A673 (cell line): ENCODE results near the gene IRS2. TPM values are rescaled to one million over a fixed set of nuclear protein-coding genes. Genes with fewer than 3 reads are reported as not detected.

Experiments used
- BruUV-seq: library from RNA; stranded (reverse); fragments of 400-500 nt; replicated peaks from 2 replicates; lab custom pipeline; 2021; lab: Mats Ljungman, UMichigan
- CTCF ChIA-PET: fragments of 300-600 bp; sonication (Branson Sonifier 250); formaldehyde crosslinking; loops from one replicate; lab custom pipeline; 2022; ENCODE audit warnings: antibody characterized with exemption; lab: Charles Lee
- POLR2A ChIA-PET: fragments of 300-600 bp; sonication (Branson Sonifier 250); formaldehyde crosslinking; loops from one replicate; lab custom pipeline; 2022; ENCODE audit warnings: antibody characterized with exemption; ENCODE audit not compliant: low non-redundant PET; lab: Charles Lee
- DNase-seq: peaks from one replicate; pipeline ENCODE4 v3.0.0-alpha.2; 2015; ENCODE audit warnings: low spot score
- H3K27ac ChIP-seq: fragments of 200-600 bp; sonication (generic); 2 replicates; pipeline ENCODE4 v1.5.1; 2016; ENCODE audit warnings: mixed run types, low read depth, mild to moderate bottlenecking, mixed read lengths, antibody characterized with exemption, low read length; ENCODE audit not compliant: poor library complexity, severe bottlenecking
- H3K27me3 ChIP-seq: fragments of 200-600 bp; sonication (generic); replicated peaks from 2 replicates; pipeline ENCODE4 v1.6.1; 2017; ENCODE audit warnings: mixed run types, low read depth, mild to moderate bottlenecking, mixed read lengths, antibody characterized with exemption, low read length; ENCODE audit not compliant: insufficient read depth, poor library complexity
- H3K36me3 ChIP-seq: fragments of 200-600 bp; sonication (generic); 2 replicates; pipeline ENCODE4 v1.6.1; 2016; ENCODE audit warnings: mixed run types, mild to moderate bottlenecking, mixed read lengths, antibody characterized with exemption, low read length; ENCODE audit not compliant: insufficient read depth, poor library complexity, severe bottlenecking
- H3K4me1 ChIP-seq: fragments of 200-600 bp; sonication (generic); 2 replicates; pipeline ENCODE4 v1.6.1; 2017; ENCODE audit warnings: mixed run types, mild to moderate bottlenecking, mixed read lengths, antibody characterized with exemption, low read length; ENCODE audit not compliant: insufficient read depth, poor library complexity, severe bottlenecking
- H3K4me3 ChIP-seq: fragments of 200-600 bp; sonication (generic); 2 replicates; pipeline ENCODE4 v1.5.1; 2016; ENCODE audit warnings: low read depth, mixed run types, mild to moderate bottlenecking, mixed read lengths, low read length; ENCODE audit not compliant: poor library complexity, severe bottlenecking
- H3K9me3 ChIP-seq: fragments of 200-600 bp; sonication (generic); 2 replicates; pipeline ENCODE4 v1.6.1; 2016; ENCODE audit warnings: mixed run types, low read depth, mild to moderate bottlenecking, mixed read lengths, antibody characterized with exemption, low read length; ENCODE audit not compliant: poor library complexity, severe bottlenecking
- CTCF ChIP-seq: fragments of 300-800, 200-600 bp; sonication (generic); conservative IDR thresholded peaks from 2 replicates; pipeline ENCODE4 v1.5.1; 2017; ENCODE audit warnings: low read depth, mild to moderate bottlenecking, antibody characterized with exemption, low read length, moderate library complexity, mixed read lengths
- EZH2 ChIP-seq: fragments of 200-600 bp; sonication (generic); IDR thresholded peaks from 2 replicates; pipeline ENCODE4 v1.6.1; 2017; ENCODE audit warnings: borderline replicate concordance, low read depth, mild to moderate bottlenecking, mixed read lengths, antibody characterized with exemption, low read length; ENCODE audit not compliant: poor library complexity, severe bottlenecking
- intact Hi-C: fragments of 100-400 bp; cut with micrococcal nuclease; formaldehyde crosslinking; loops from one replicate; pipeline ENCODE4 v1.10.0; 2022; ENCODE audit not compliant: unreplicated experiment
- total RNA-seq: library from RNA; stranded (reverse); gene quantifications from 2 replicates; pipeline ENCODE4 v1.2.3, GENCODE V29; 2021

The IRS2 gene
- total RNA-seq, 1 experiment from 2014 or later: 135 TPM

- no peak for TF ChIP-seq EZH2
- TF ChIP-seq CTCF: no peak
- H3K4me3 ChIP-seq: no peak overlapping the region
- POLR2A ChIA-PET: no interaction called here
- no peak overlapping the region for H3K27ac ChIP-seq
- H3K27me3 ChIP-seq: no peaks in the 10 kb centered on the region
- intact Hi-C loops: no loop called here
- peaks cover 6% of the 10 kb centered on the region for H3K4me1 ChIP-seq
- DNase-seq: no peak
- no TSS peak for BruUV-seq
- CTCF ChIA-PET: no interaction called here
- no peaks in the 10 kb centered on the region for H3K9me3 ChIP-seq
- no peaks in the 10 kb centered on the region for H3K36me3 ChIP-seq
Observed at GRCh38 chr13:109821103-109821502, 34.7 kb upstream of the IRS2 start.

GRCh38 chr13:109819874-109820273 lies 33.5 kb upstream of the IRS2 start:
- intact Hi-C loops: no loop called here
- peaks cover 6% of the 10 kb centered on the region for H3K4me1 ChIP-seq
- CTCF ChIA-PET: no interaction called here
- no TSS peak for BruUV-seq
- H3K27ac ChIP-seq: no peak overlapping the region
- H3K4me3 ChIP-seq: no peak overlapping the region
- H3K9me3 ChIP-seq: no peaks in the 10 kb centered on the region
- no peaks in the 10 kb centered on the region for H3K27me3 ChIP-seq
- POLR2A ChIA-PET: no interaction called here
- DNase-seq: no peak
- no peaks in the 10 kb centered on the region for H3K36me3 ChIP-seq
- TF ChIP-seq EZH2 (no peak), CTCF (no peak)

GRCh38 chr13:109818886-109819285 lies 32.5 kb upstream of the IRS2 start:
- TF ChIP-seq EZH2 (no peak), CTCF (no peak)
- intact Hi-C loops: no loop called here
- no peak overlapping the region for H3K4me3 ChIP-seq
- H3K36me3 ChIP-seq: no peaks in the 10 kb centered on the region
- H3K27me3 ChIP-seq: no peaks in the 10 kb centered on the region
- peak; percentile 51 for DNase-seq
- ChIA-PET CTCF (no interaction called here), POLR2A (no interaction called here)
- H3K9me3 ChIP-seq: no peaks in the 10 kb centered on the region
- BruUV-seq: no TSS peak
- H3K4me1 ChIP-seq: peaks cover 6% of the 10 kb centered on the region
- H3K27ac ChIP-seq: no peak overlapping the region
